ENCODE data around the gene PARP16.
A peak's percentile ranks its signal among the peaks of the same experiment; 100 is the strongest.

PARP16 gene

DNA sequence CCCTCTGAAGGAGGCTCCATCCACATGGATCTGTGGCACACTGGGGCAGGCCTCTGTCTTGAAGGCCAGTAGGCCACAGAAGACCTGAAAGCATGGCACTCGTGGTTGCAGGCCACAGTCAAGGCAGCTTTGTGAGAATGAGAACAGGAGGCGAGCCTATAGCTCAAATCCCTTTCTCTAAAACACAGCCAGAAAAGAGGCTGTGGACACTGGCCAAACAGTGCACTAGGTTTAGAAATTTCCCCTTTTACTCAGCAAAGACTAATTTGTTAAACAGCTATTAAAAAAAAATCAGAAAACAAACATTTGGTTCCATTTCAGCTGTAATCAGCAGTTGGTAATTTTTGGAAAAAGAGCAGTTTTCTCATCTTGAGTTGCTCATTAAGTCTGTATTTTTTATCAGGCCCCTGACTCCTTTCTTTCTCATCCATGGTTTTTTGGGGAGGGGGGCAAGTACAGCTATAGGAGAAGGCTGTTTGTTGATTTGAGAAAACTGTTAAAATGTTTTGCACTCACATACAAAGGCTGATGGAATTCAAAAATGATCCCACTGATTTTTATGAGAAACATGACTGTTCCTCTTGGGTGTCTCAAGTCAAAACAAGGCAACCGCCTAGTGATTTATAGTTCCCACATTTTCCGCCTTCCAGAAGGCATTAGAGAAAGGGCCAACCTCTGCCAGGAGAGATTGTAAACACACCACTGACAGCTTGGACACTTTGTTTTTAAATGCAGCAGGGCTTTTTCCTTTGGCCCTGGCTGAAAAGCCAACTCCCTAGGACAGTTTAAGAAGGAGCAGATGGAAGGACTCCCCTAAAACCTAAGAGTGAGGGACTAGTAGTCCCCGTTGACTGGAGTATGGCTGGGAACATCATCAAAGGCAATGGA lies 28.1 kb downstream of the PARP16 start:
- no peak overlapping the region for H3K9ac ChIP-seq (ENCODE audit: low read depth in 1 of 2, low read length in 2 of 2)

DNA sequence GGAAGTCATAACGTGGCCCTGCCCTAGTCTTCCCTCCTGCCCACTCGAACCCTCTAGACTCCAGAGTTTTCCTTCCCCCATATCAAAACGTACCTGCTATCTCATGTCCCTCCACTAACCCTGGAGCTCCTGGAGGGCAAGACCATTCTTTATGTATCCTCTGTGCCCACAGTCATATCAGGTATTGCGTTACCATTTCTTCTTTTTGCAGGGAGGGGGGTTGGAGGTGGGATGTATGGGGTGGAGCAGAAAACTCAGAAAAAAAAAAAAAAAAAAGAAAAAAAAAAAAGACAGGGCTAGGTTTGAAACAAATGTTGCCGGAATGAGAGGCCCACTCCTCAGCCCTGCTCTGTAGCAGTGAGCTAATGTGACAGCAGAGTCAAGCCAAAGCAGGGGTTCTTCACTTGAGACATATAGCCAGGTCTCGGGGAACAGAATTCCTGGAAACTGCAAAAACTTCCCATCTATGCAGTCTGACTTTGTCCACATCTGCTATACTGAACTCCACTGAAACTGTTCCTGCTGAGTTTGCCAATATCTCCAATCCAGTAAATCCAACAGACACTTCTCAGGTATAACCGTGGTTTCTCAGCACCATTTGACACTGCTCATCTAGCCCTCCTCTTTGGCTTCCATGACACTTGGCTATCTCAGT lies 31.1 kb downstream of the PARP16 start:
- peaks cover 11 to 20% of the 10 kb centered on the region in 2 donors for H3K36me3 ChIP-seq (ENCODE audit: control insufficient read depth in 2 of 2, insufficient read depth in 2 of 2, low read length in 2 of 2)
- no peaks in the 10 kb centered on the region for H3K27me3 ChIP-seq (ENCODE audit: control insufficient read depth in 2 of 2, insufficient read depth in 2 of 2, low read length in 2 of 2)
- H3K4me3 ChIP-seq (ENCODE audit: low read length in 2 of 2): no peak overlapping the region
- H3K4me1 ChIP-seq (ENCODE audit: control insufficient read depth in 2 of 2, insufficient read depth in 2 of 2, low read length in 2 of 2): peaks cover 6 to 12% of the 10 kb centered on the region in 2 donors
- H3K9ac ChIP-seq (ENCODE audit: low read depth in 1 of 2, low read length in 2 of 2): no peak overlapping the region
- no peaks in the 10 kb centered on the region for H3K9me3 ChIP-seq (ENCODE audit: control insufficient read depth in 2 of 2, low read length in 2 of 2)
- H3K27ac ChIP-seq (ENCODE audit: low read depth in 2 of 2, low read length in 2 of 2): no peak overlapping the region

More for the DNA sequence above, 28.1 kb downstream of the PARP16 start:
- H3K27me3 ChIP-seq (ENCODE audit: control insufficient read depth in 2 of 2, insufficient read depth in 2 of 2, low read length in 2 of 2): no peaks in the 10 kb centered on the region
- peaks cover 6 to 12% of the 10 kb centered on the region in 2 donors for H3K4me1 ChIP-seq (ENCODE audit: control insufficient read depth in 2 of 2, insufficient read depth in 2 of 2, low read length in 2 of 2)
- H3K36me3 ChIP-seq (ENCODE audit: control insufficient read depth in 2 of 2, insufficient read depth in 2 of 2, low read length in 2 of 2): peaks cover 16 to 31% of the 10 kb centered on the region in 2 donors
- no peak overlapping the region for H3K4me3 ChIP-seq (ENCODE audit: low read length in 2 of 2)
- H3K9me3 ChIP-seq (ENCODE audit: control insufficient read depth in 2 of 2, low read length in 2 of 2): no peaks in the 10 kb centered on the region
- peak overlapping the region; percentile 64 to 70 for H3K27ac ChIP-seq (ENCODE audit: low read depth in 2 of 2, low read length in 2 of 2)

DNA sequence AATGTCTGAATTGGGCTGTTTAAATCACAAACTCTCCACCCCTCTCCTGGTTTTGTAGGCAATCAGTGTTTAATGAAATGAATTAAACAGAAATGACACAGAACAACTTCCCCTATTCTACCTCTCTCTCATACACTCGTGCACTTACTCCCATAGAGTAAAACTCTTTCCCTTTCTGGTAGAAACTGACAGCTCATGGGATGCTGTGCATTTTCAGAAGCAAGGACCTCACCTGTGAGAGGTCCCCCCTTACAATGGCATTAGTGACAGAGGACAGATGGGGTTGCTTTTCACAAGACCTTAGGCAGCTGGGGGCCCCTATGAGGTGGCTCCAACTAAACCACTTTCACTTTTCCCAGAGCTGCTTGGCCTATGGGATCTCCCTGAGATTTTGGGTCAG lies 31.9 kb downstream of the PARP16 start:
- peaks cover 3 to 15% of the 10 kb centered on the region in 2 donors for H3K36me3 ChIP-seq (ENCODE audit: control insufficient read depth in 2 of 2, insufficient read depth in 2 of 2, low read length in 2 of 2)
- peaks cover 6 to 12% of the 10 kb centered on the region in 2 donors for H3K4me1 ChIP-seq (ENCODE audit: control insufficient read depth in 2 of 2, insufficient read depth in 2 of 2, low read length in 2 of 2)
- H3K27ac ChIP-seq (ENCODE audit: low read depth in 2 of 2, low read length in 2 of 2): no peak overlapping the region
- no peak overlapping the region for H3K4me3 ChIP-seq (ENCODE audit: low read length in 2 of 2)
- H3K9me3 ChIP-seq (ENCODE audit: control insufficient read depth in 2 of 2, low read length in 2 of 2): no peaks in the 10 kb centered on the region
- no peak overlapping the region for H3K9ac ChIP-seq (ENCODE audit: low read depth in 1 of 2, low read length in 2 of 2)
- no peaks in the 10 kb centered on the region for H3K27me3 ChIP-seq (ENCODE audit: control insufficient read depth in 2 of 2, insufficient read depth in 2 of 2, low read length in 2 of 2)

DNA sequence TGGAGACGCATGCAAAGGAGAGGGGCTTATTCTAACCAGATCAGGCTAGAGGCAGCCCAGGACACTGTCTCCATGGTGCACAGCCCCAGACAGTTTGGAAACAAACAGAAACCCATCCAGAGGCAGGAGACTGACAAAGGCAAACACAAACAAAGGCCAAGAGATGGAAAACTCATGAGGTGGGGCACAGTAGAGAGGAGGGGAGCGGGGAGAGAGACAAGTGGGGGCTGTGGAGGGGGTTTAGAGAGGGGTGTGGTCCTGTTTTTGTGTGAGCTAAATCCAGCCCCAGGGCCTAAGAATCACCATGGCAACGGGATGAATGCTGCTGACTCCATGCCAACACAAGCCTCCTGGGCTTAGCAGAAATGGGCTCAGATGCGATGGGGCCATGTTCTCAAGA lies 32.3 kb downstream of the PARP16 start:
- Histone ChIP-seq H3K9me3 (ENCODE audit: control insufficient read depth in 2 of 2, low read length in 2 of 2) (no peaks in the 10 kb centered on the region), H3K36me3 (ENCODE audit: control insufficient read depth in 2 of 2, insufficient read depth in 2 of 2, low read length in 2 of 2) (peaks cover 3 to 11% of the 10 kb centered on the region in 2 donors), H3K4me3 (ENCODE audit: low read length in 2 of 2) (no peak overlapping the region), H3K9ac (ENCODE audit: low read depth in 1 of 2, low read length in 2 of 2) (no peak overlapping the region), H3K27me3 (ENCODE audit: control insufficient read depth in 2 of 2, insufficient read depth in 2 of 2, low read length in 2 of 2) (no peaks in the 10 kb centered on the region), H3K4me1 (ENCODE audit: control insufficient read depth in 2 of 2, insufficient read depth in 2 of 2, low read length in 2 of 2) (peaks cover 8 to 12% of the 10 kb centered on the region in 2 donors), H3K27ac (ENCODE audit: low read depth in 2 of 2, low read length in 2 of 2) (no peak overlapping the region)

DNA sequence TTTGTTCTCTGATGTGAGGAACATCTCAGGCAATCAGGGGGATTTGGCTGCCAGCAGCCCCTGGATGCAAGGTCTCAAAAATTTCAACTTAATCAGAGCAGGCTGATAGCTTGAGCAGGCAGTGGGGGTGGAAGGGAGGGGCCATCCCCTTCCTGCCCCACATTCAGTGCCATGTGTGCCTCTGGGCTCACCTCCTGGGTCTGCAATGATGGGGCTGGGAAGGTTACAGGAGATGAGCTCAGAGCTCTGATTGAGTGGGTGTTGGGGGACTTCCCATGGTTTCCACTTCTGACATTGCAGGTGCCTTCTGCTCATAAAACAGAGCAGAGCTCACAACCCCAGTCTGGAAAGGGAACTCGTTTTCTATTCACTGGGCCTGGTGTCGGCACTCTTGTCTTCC lies 37.0 kb downstream of the PARP16 start:
- Histone ChIP-seq H3K9ac (ENCODE audit: low read depth in 1 of 2, low read length in 2 of 2) (no peak overlapping the region), H3K27ac (ENCODE audit: low read depth in 2 of 2, low read length in 2 of 2) (no peak overlapping the region), H3K4me3 (ENCODE audit: low read length in 2 of 2) (no peak overlapping the region), H3K9me3 (ENCODE audit: control insufficient read depth in 2 of 2, low read length in 2 of 2) (no peaks in the 10 kb centered on the region), H3K4me1 (ENCODE audit: control insufficient read depth in 2 of 2, insufficient read depth in 2 of 2, low read length in 2 of 2) (peaks cover 2 to 4% of the 10 kb centered on the region in 2 donors), H3K36me3 (ENCODE audit: control insufficient read depth in 2 of 2, insufficient read depth in 2 of 2, low read length in 2 of 2) (peaks cover 0 to 3% of the 10 kb centered on the region in 2 donors), H3K27me3 (ENCODE audit: control insufficient read depth in 2 of 2, insufficient read depth in 2 of 2, low read length in 2 of 2) (no peaks in the 10 kb centered on the region)

DNA sequence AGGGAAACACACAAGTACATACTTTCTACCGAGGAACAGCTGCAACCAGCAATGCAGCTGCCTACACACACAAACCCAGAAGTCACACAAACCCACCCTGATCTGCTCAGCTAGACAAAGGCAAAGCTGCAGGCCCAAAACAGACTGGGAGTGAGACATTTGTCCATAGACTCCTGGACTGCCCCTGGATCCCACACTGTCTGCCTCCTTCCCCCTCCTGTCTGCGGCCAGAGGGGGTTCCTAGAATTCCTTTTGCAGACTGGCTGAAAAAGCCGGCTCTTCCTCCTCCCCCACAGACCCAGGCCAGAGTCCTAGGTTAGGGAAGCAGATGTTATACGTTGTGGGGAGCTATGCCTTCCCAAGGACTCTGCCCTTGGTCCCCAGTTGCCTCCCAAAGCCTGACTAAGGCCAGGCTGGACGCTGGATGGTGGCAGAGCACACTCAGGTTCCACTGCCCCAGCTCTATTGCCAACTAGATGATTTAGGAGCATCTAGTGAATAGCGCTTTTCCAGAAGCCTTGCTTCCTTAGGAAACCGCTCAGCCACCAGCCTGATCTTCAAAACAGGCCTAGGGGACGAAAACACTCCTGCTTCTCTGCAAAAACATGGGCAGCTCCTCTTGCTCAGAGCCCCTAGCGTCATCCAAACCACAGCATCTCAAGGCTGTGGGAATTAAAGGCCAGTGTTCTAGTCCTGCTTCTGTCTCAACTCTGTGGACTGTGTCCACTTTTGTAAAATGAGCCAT lies 38.0 kb downstream of the PARP16 start:
- no peaks in the 10 kb centered on the region for H3K27me3 ChIP-seq (ENCODE audit: control insufficient read depth in 2 of 2, insufficient read depth in 2 of 2, low read length in 2 of 2)

DNA sequence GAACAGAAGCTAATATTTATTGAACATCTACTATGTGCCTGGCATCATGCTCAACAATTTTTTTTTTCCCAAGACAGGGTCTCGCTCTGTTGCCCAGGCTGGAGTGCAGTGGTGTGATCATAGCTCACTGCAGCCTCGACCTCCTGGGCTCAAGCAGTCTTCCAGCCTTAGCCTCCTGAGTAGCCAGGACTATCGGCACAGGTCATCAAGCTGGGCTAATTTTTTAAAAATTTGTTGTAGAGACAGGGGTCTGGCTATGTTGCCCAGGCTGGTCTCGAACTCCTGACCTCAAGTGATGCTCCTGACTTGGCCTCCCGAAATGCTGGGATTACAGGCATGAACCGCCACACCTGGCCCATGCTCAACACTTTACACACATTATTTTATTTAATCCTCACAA lies 39.7 kb downstream of the PARP16 start:
- Histone ChIP-seq H3K27ac (ENCODE audit: low read depth in 2 of 2, low read length in 2 of 2) (no peak overlapping the region), H3K4me3 (ENCODE audit: low read length in 2 of 2) (no peak overlapping the region), H3K9ac (ENCODE audit: low read depth in 1 of 2, low read length in 2 of 2) (no peak overlapping the region)

More for the DNA sequence above, 38.0 kb downstream of the PARP16 start:
- H3K9me3 ChIP-seq (ENCODE audit: control insufficient read depth in 2 of 2, low read length in 2 of 2): no peaks in the 10 kb centered on the region
- H3K9ac ChIP-seq (ENCODE audit: low read depth in 1 of 2, low read length in 2 of 2): no peak overlapping the region
- H3K27ac ChIP-seq (ENCODE audit: low read depth in 2 of 2, low read length in 2 of 2): no peak overlapping the region
- peaks cover 2 to 4% of the 10 kb centered on the region in 2 donors for H3K4me1 ChIP-seq (ENCODE audit: control insufficient read depth in 2 of 2, insufficient read depth in 2 of 2, low read length in 2 of 2)
- no peak overlapping the region for H3K4me3 ChIP-seq (ENCODE audit: low read length in 2 of 2)
- peaks cover 0 to 3% of the 10 kb centered on the region in 2 donors for H3K36me3 ChIP-seq (ENCODE audit: control insufficient read depth in 2 of 2, insufficient read depth in 2 of 2, low read length in 2 of 2)

DNA sequence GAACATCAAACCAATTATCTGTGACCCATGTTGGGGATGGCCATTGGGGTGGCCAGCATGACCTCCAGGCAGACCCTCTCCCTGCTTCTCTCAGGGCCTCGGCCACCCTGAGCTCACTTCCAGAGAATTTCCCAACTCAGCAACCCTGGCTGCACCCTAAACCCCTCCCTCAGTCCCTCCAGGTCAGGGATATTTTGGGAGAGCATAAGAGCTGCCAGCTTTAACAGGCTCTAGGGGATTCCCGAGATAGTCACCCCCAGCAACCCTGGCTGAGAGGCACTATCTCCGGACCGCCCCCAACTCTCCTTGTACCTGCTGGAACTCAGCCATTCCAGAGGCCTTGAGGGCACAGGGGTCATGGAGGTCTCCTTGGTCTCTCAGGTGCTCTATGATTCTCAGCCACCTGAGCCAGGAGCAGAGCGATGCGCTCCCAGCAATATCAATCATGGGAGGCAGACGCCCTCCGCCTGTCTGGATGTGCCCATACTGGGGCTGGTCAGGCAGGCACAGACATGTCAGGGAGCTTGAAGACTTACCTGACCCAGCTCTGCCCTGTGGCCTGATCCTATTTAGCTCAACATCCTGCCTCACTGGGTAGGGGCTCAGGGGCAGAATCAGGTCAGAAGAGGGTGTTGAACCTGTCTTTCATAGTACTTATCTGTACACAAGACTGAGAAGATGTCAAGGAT lies 40.5 kb downstream of the PARP16 start:
- Histone ChIP-seq H3K27ac (ENCODE audit: low read depth in 2 of 2, low read length in 2 of 2) (peak overlapping the region; percentile 44 to 46), H3K4me1 (ENCODE audit: control insufficient read depth in 2 of 2, insufficient read depth in 2 of 2, low read length in 2 of 2) (peaks cover 2 to 4% of the 10 kb centered on the region in 2 donors), H3K27me3 (ENCODE audit: control insufficient read depth in 2 of 2, insufficient read depth in 2 of 2, low read length in 2 of 2) (no peaks in the 10 kb centered on the region), H3K4me3 (ENCODE audit: low read length in 2 of 2) (no peak overlapping the region), H3K9me3 (ENCODE audit: control insufficient read depth in 2 of 2, low read length in 2 of 2) (no peaks in the 10 kb centered on the region), H3K9ac (ENCODE audit: low read depth in 1 of 2, low read length in 2 of 2) (no peak overlapping the region), H3K36me3 (ENCODE audit: control insufficient read depth in 2 of 2, insufficient read depth in 2 of 2, low read length in 2 of 2) (peaks cover 0 to 3% of the 10 kb centered on the region in 2 donors)

More for the DNA sequence above, 39.7 kb downstream of the PARP16 start:
- Histone ChIP-seq H3K4me1 (ENCODE audit: control insufficient read depth in 2 of 2, insufficient read depth in 2 of 2, low read length in 2 of 2) (peaks cover 2 to 4% of the 10 kb centered on the region in 2 donors), H3K36me3 (ENCODE audit: control insufficient read depth in 2 of 2, insufficient read depth in 2 of 2, low read length in 2 of 2) (peaks cover 0 to 3% of the 10 kb centered on the region in 2 donors), H3K27me3 (ENCODE audit: control insufficient read depth in 2 of 2, insufficient read depth in 2 of 2, low read length in 2 of 2) (no peaks in the 10 kb centered on the region), H3K9me3 (ENCODE audit: control insufficient read depth in 2 of 2, low read length in 2 of 2) (no peaks in the 10 kb centered on the region)

DNA sequence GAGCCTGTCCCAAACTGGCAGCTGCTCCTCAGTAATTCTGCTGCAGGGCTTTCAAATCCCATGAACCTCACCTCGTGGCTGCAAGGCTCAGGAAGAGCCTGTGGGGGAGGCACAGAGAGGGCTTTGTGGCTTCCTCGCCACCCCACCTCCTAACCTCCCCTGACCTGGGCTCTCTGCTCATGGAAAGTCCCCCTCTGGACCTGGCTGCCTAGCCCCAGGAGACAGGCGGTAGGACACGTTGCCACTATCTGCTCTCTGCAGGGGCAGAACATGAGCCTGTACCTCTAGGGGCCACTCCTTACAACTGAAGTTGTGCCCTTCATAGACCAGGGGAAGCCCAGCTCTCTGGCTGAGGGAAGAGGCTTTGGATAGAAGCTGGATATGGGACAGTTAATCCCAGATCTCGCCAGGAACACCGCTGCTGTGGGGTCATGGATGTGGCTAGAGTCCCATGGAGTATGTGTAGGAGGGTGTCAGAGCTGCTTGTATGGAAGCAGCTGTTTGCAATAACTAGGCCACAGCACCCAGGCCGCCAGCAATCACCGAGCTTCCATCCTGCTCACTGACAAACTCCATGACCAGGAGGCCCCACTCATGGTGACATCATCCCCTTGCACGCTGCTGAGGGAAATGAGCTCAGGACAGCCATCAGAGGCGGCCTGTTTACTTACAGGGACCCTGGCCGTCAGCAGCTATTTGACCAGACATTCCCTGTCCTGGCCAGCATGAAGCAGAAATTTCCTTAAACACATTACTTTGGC lies 41.4 kb downstream of the PARP16 start:
- peak overlapping the region; percentile 44 to 46 for H3K27ac ChIP-seq (ENCODE audit: low read depth in 2 of 2, low read length in 2 of 2)
- no peak overlapping the region for H3K4me3 ChIP-seq (ENCODE audit: low read length in 2 of 2)
- H3K9ac ChIP-seq (ENCODE audit: low read depth in 1 of 2, low read length in 2 of 2): no peak overlapping the region
- no peaks in the 10 kb centered on the region for H3K9me3 ChIP-seq (ENCODE audit: control insufficient read depth in 2 of 2, low read length in 2 of 2)
- no peaks in the 10 kb centered on the region for H3K27me3 ChIP-seq (ENCODE audit: control insufficient read depth in 2 of 2, insufficient read depth in 2 of 2, low read length in 2 of 2)
- no peaks in the 10 kb centered on the region for H3K36me3 ChIP-seq (ENCODE audit: control insufficient read depth in 2 of 2, insufficient read depth in 2 of 2, low read length in 2 of 2)
- peaks cover 2 to 4% of the 10 kb centered on the region in 2 donors for H3K4me1 ChIP-seq (ENCODE audit: control insufficient read depth in 2 of 2, insufficient read depth in 2 of 2, low read length in 2 of 2)

Measured in mucosa of rectum (tissue), 2 donors.